NOMO-1 treated with dmso at 0.1 percent for 144 hours (cell line): ENCODE measurements around the gene SNAPC4.

Experiments used
- DNase-seq: peaks from one replicate; lab custom pipeline; 2025; ENCODE audit not compliant: unreplicated experiment; lab: John Stamatoyannopoulos, UW

Gene SNAPC4

GRCh38 chr9:136392538-136393449, 7.2 kb downstream of the SNAPC4 start:
- no peak for DNase-seq

- no peak for DNase-seq
Measured at GRCh38 chr9:136391737-136392537, 8.0 kb downstream of the SNAPC4 start.

- DNase-seq, result no peak
Measured at GRCh38 chr9:136389396-136389795, 10.6 kb downstream of the SNAPC4 start.

GRCh38 chr9:136387217-136387616, 12.8 kb downstream of the SNAPC4 start:
- no peak for DNase-seq

- peak; percentile 94 for DNase-seq
Measured at GRCh38 chr9:136386018-136386417, 14.0 kb downstream of the SNAPC4 start.

GRCh38 chr9:136385015-136385414, 15.0 kb downstream of the SNAPC4 start:
- peak; percentile 46 for DNase-seq

GRCh38 chr9:136383436-136383835, 16.5 kb downstream of the SNAPC4 start:
- DNase-seq, result no peak

- no peak for DNase-seq
Measured at GRCh38 chr9:136381966-136382513, 17.9 kb downstream of the SNAPC4 start.

- no peak for DNase-seq
Measured at GRCh38 chr9:136381311-136381710, 18.7 kb downstream of the SNAPC4 start.

GRCh38 chr9:136380381-136380780, 19.6 kb downstream of the SNAPC4 start:
- no peak for DNase-seq

- DNase-seq, result no peak
Measured at GRCh38 chr9:136379891-136380290, 20.1 kb downstream of the SNAPC4 start.

- no peak for DNase-seq
Measured at GRCh38 chr9:136379401-136379800, 20.6 kb downstream of the SNAPC4 start.

- DNase-seq, result no peak
Measured at GRCh38 chr9:136379003-136379287, 21.0 kb downstream of the SNAPC4 start.

GRCh38 chr9:136378170-136379002, 21.6 kb downstream of the SNAPC4 start:
- DNase-seq, result no peak

- DNase-seq, result no peak
Measured at GRCh38 chr9:136377341-136378169, 22.4 kb downstream of the SNAPC4 start.

GRCh38 chr9:136376457-136376856, 23.5 kb downstream of the SNAPC4 start:
- no peak for DNase-seq

- DNase-seq, result no peak
Measured at GRCh38 chr9:136375096-136375495, 24.9 kb downstream of the SNAPC4 start.

GRCh38 chr9:136374183-136374575, 25.8 kb downstream of the SNAPC4 start:
- DNase-seq, result no peak

- peak; percentile 91 for DNase-seq
Measured at GRCh38 chr9:136373300-136374182, 26.4 kb downstream of the SNAPC4 start, which contains the start of gene CARD9. Gene CARD9 (minus strand): TSS chr9:136373669. CDS start chr9:136372078, 1,591 bp downstream.
